ENCODE results near the gene CFAP100.

The CFAP100 gene

GRCh38 chr3:126424039-126424717 is 29.5 kb downstream of the CFAP100 start:
- DNase-seq, result no peak

- no peak for DNase-seq
Observed at GRCh38 chr3:126424751-126425150, 30.0 kb downstream of the CFAP100 start.

GRCh38 chr3:126431103-126431534 is 36.4 kb downstream of the CFAP100 start:
- no peak for DNase-seq

- no peak for DNase-seq
Observed at GRCh38 chr3:126432361-126433104, 37.8 kb downstream of the CFAP100 start.

- no peak for DNase-seq
Observed at GRCh38 chr3:126433105-126433430, 38.4 kb downstream of the CFAP100 start.

- DNase-seq, result no peak
Observed at GRCh38 chr3:126433496-126434263, 39.0 kb downstream of the CFAP100 start.

- DNase-seq, result no peak
Observed at GRCh38 chr3:126434264-126434590, 39.5 kb downstream of the CFAP100 start.

GRCh38 chr3:126434931-126435411 is 40.3 kb downstream of the CFAP100 start:
- no peak for DNase-seq

- DNase-seq, result no peak
Observed at GRCh38 chr3:126435456-126436315, 41.0 kb downstream of the CFAP100 start.

GRCh38 chr3:126436826-126437717 is 42.4 kb downstream of the CFAP100 start:
- no peak for DNase-seq

- no peak for DNase-seq
Observed at GRCh38 chr3:126438186-126438585, 43.5 kb downstream of the CFAP100 start.

GRCh38 chr3:126438746-126439145 is 44.0 kb downstream of the CFAP100 start:
- DNase-seq, result no peak

GRCh38 chr3:126439346-126439967 is 44.7 kb downstream of the CFAP100 start:
- DNase-seq, result no peak

- no peak for DNase-seq
Observed at GRCh38 chr3:126439968-126440708, 45.4 kb downstream of the CFAP100 start.

GRCh38 chr3:126440709-126440995 is 45.9 kb downstream of the CFAP100 start:
- DNase-seq, result no peak

GRCh38 chr3:126441256-126441880 is 46.7 kb downstream of the CFAP100 start:
- no peak for DNase-seq

GRCh38 chr3:126442094-126442855 is 47.6 kb downstream of the CFAP100 start:
- no peak for DNase-seq

- DNase-seq, result no peak
Observed at GRCh38 chr3:126442856-126443242, 48.1 kb downstream of the CFAP100 start.

- DNase-seq, result no peak
Observed at GRCh38 chr3:126445506-126445905, 50.8 kb downstream of the CFAP100 start.

GRCh38 chr3:126446301-126446700 is 51.6 kb downstream of the CFAP100 start:
- DNase-seq, result no peak
